ENCODE results near the gene LGALSL.

GRCh38 chr2:64474636-64475035, 20.7 kb downstream of the LGALSL start:
- TF ChIP-seq CTCF (IDR thresholded peaks at IDR 0.05 in 4 of 5, conservative IDR thresholded peaks at IDR 0.05 in 1 of 5) (no peak), POLR2A (IDR thresholded peaks at IDR 0.05) (no peak)
